NB4 (cell line): ENCODE measurements around the gene ASB10.

Experiments
- DNase-seq: peaks from one replicate; pipeline ENCODE4 v3.0.0; 2010; ENCODE audit warnings: low read depth
- H3K4me3 ChIP-seq: one replicate; pipeline ENCODE4 v1.5.1; 2011; ENCODE audit warnings: mild to moderate bottlenecking, low read depth, low read length, moderate library complexity
- MAX ChIP-seq: IDR thresholded peaks from 2 replicates; pipeline ENCODE4 v1.6.1; 2011; ENCODE audit warnings: low read depth, low read length
- MYC ChIP-seq: IDR thresholded peaks from 2 replicates; pipeline ENCODE4 v1.6.1; 2011; ENCODE audit warnings: low read depth, low read length
- POLR2A ChIP-seq: IDR thresholded peaks from 2 replicates; pipeline ENCODE4 v1.6.1; 2011; ENCODE audit warnings: mild to moderate bottlenecking; ENCODE audit not compliant: insufficient read length; ENCODE audit errors: extremely low read depth
- TF ChIP-seq, protein P1 (sequence below): IDR thresholded peaks from one replicate; pipeline ENCODE4 v1.5.1; 2012; ENCODE audit warnings: low read depth, low read length

ASB10 gene

DNA sequence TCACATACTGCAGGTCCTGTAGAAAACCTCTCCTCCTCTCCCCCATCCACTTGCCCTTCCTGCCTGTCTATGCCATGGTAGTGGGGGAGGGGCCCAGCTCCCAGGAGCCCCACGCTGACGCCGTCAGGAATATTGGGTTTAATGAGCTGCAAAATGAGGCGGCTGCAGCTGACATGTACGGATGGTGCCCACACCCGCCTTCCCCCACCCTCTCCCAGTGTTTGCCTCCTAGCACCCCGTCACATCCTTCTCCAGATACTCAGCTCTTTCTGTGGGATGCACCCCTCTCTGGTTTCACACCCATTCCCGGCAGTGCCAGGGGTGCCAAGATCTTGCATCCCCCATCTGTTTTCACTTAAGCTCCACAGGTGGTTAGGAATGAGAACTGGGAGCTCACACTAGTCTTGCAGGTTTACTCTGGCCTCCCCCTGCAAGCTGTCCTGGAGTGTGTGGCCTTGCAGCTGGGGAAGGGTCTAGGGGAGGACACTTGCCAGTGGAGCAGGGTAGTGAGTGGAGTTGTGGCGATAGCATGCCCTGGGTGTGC, 45.7 kb downstream of the ASB10 start:
- no peak for DNase-seq
- TF ChIP-seq, protein P1, sequence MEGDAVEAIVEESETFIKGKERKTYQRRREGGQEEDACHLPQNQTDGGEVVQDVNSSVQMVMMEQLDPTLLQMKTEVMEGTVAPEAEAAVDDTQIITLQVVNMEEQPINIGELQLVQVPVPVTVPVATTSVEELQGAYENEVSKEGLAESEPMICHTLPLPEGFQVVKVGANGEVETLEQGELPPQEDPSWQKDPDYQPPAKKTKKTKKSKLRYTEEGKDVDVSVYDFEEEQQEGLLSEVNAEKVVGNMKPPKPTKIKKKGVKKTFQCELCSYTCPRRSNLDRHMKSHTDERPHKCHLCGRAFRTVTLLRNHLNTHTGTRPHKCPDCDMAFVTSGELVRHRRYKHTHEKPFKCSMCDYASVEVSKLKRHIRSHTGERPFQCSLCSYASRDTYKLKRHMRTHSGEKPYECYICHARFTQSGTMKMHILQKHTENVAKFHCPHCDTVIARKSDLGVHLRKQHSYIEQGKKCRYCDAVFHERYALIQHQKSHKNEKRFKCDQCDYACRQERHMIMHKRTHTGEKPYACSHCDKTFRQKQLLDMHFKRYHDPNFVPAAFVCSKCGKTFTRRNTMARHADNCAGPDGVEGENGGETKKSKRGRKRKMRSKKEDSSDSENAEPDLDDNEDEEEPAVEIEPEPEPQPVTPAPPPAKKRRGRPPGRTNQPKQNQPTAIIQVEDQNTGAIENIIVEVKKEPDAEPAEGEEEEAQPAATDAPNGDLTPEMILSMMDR = no peak
- TF ChIP-seq MYC = no peak
- TF ChIP-seq POLR2A = no peak
- TF ChIP-seq MAX = no peak
- H3K4me3 ChIP-seq = no peak overlapping the region

- no peak overlapping the region for H3K4me3 ChIP-seq
- no peak for DNase-seq
- TF ChIP-seq, protein P1 = no peak
- TF ChIP-seq MYC = no peak
- TF ChIP-seq MAX = no peak
- TF ChIP-seq POLR2A = no peak
Observed at GRCh38 chr7:151140826-151141225, 46.2 kb downstream of the ASB10 start.

GRCh38 chr7:151139791-151140190, 47.3 kb downstream of the ASB10 start:
- no peak for DNase-seq
- no peak overlapping the region for H3K4me3 ChIP-seq
- no peak for TF ChIP-seq MAX
- no peak for TF ChIP-seq MYC
- TF ChIP-seq POLR2A = no peak
- TF ChIP-seq, protein P1 = no peak

- TF ChIP-seq, protein P1 = no peak
- no peak for TF ChIP-seq MYC
- no peak for TF ChIP-seq POLR2A
- TF ChIP-seq MAX = no peak
- DNase-seq = no peak
- no peak overlapping the region for H3K4me3 ChIP-seq
Observed at GRCh38 chr7:151139071-151139790, 47.8 kb downstream of the ASB10 start.

GRCh38 chr7:151138153-151138851, 48.7 kb downstream of the ASB10 start:
- DNase-seq = no peak
- TF ChIP-seq, protein P1 = no peak
- no peak for TF ChIP-seq MYC
- TF ChIP-seq MAX = no peak
- TF ChIP-seq POLR2A = no peak
- H3K4me3 ChIP-seq = no peak overlapping the region

GRCh38 chr7:151137791-151138152, 49.3 kb downstream of the ASB10 start:
- no peak overlapping the region for H3K4me3 ChIP-seq
- TF ChIP-seq POLR2A (no peak), MAX (no peak), MYC (no peak)
- TF ChIP-seq, protein P1 = no peak
- DNase-seq = no peak
